ENCODE data around the gene KNTC1.
"Not testable (repeated sequence)": the region's sequence is repeated elsewhere in the genome, so short reads cannot be mapped to it uniquely, and the experiment has no call there.

Gene KNTC1

DNA sequence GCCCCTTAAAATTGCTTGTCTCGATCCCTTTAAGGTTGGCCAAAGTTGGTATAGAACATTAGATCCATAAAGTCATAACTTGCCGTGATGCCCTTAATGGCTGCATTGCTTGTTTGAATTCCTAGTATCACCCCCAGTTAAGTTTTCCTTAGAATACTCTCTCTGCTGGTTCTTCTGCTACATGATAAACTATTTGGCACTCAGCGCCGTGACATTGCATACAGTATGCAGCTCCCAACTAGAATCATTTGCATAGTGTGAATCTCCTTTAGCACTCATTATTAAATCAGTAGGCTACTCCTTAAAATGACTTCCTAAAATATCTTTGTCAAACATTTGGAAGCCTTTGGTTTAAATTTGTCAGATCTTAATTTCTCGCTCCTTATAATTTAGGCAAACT lies 42.2 kb downstream of the KNTC1 start:
- no peak for DNase-seq

- DNase-seq = not testable (repeated sequence)
Measured at GRCh38 chr12:122570006-122570405, 43.0 kb downstream of the KNTC1 start.

- DNase-seq = no peak
Measured at GRCh38 chr12:122571821-122572220, 44.8 kb downstream of the KNTC1 start.

DNA sequence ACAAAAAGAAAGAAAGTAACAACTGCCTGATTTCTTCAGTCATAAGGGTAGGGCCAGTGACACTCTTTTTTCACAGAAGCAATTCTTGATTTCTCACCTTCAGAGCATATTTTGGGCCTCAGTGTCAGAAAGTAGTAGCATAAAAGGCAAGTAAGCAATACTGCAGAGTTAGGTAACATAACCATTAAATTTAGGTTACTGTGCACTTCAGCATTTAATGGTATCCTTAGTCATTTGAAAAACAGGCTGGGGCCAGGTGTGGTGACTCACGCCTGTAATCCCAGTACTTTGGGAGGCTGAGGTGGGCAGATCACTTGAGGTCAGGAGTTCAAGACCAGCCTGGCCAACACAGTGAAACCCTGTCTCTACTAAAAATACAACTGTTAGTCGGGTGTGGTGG lies 56.2 kb downstream of the KNTC1 start:
- DNase-seq = not testable (repeated sequence)

- no peak for DNase-seq
Measured at GRCh38 chr12:122584177-122584863, 57.3 kb downstream of the KNTC1 start.

- no peak for DNase-seq
Measured at GRCh38 chr12:122590990-122591389, 63.9 kb downstream of the KNTC1 start.

DNA sequence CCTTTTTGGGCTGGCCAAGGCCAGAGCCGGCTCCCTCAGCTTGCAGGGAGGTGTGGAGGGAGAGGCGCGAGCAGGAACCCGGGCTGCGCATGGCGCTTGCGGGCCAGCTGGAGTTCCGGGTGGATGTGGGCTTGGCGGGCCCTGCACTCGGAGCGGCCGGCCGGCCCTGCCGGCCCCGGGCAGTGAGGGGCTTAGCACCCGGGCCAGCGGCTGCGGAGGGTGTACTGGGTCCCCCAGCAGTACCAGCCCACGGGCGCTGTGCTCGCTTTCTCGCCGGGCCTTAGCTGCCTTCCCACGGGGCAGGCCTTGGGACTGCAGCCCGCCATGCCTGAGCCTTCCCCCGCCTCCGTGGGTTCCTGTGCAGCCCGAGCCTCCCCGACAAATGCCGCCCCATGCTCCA lies 64.9 kb downstream of the KNTC1 start:
- DNase-seq = not testable (repeated sequence)

GRCh38 chr12:122592543-122592942 lies 65.5 kb downstream of the KNTC1 start:
- not testable (repeated sequence) for DNase-seq

DNA sequence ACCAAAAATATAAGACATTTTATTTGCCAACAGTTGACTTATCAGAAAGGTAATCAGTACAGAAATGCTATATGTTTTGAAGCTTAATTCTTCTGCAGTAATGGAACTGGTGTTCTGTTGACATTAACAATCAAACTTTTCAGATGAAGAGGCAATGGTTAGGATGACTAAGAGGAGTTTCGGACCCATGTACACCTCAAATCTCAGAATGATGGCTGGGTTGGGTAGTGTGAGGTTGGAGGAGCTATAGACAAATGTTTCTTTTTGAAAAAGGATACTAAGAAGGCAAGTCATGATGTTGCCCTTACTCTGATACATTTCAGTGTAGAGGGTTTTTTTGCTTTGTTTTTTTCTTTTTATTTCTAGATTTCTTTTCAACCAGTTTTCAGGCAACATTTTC lies 66.9 kb downstream of the KNTC1 start:
- DNase-seq = no peak

GRCh38 chr12:122596838-122597237 lies 69.8 kb downstream of the KNTC1 start:
- DNase-seq = no peak

DNA sequence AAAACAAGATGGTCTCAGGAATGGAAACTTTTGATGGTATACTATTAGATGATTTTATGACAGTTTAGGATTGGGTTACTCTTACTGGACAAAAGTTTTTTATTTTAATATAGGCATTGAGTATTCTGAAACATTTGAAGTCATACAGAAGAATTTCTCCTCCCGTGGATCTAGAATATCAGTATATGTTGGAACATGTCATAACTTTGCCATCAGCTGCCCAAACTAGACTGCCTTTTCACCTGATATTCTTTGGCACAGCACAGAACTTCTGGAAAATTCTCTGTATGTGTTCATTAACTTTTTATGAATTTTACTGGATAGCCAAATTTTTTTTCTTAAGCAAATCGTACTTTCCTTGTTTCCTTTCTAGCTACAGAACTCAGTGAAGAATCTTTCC lies 75.4 kb downstream of the KNTC1 start:
- no peak for DNase-seq

GRCh38 chr12:122604993-122605392 lies 77.9 kb downstream of the KNTC1 start:
- no peak for DNase-seq

DNA sequence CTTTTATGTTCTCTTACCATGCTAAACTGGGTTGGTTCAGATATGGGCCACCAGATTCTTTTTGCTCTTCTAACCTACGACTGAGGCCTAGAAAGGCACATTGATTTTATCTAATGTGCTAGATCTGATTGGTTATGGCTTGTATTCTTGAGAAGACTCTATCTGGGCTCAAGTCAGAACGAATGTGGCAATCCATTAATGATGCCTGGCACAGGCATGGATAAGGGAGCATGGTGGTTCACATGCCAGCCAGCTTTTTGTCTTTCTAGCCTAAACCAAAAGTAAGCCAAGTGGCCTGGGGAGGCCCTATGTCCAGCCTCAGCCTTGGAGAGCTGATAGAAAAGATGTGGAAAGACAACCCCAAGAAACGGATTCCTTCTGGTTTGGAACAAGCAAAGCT lies 82.7 kb downstream of the KNTC1 start:
- DNase-seq = no peak

DNA sequence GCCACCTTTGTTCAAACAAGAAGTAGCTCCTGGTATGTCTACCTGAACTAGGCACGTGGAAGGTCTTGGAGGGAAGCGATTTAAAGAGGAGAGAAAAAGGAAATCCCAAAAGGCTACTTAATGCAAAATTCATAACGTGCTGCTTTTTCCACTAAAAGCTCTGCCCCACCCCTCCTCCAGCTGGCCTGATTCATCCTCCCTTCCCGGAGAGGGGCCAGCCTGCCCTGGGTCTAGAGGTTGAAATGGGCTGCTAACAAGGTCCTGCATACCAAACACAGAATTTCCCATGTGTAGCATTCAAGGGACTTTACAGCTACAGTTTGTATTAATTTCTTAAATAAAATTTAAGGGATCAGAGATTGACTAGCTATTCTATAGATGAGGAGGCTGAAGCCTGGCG lies 83.2 kb downstream of the KNTC1 start:
- no peak for DNase-seq

DNA sequence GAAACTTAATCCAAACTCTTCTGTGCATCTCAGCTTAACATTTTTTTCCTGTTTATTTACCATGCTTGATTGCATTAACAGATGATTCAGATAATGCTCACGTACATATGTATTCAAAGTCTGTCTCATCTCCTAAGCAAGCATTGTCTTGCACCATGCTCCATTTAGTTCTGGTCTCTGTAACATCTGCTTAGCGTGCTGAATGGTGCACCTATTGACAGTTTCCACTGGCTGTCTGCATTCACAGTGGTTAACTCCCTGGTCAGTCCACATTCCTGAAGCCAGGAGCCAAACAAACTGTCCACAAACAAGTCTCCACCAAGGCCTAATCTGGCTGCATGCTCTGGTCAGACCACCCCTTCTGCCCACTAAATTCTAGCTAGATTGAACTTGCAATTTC lies 83.9 kb downstream of the KNTC1 start:
- no peak for DNase-seq

- DNase-seq = no peak
Measured at GRCh38 chr12:122614839-122615238, 87.8 kb downstream of the KNTC1 start.

DNA sequence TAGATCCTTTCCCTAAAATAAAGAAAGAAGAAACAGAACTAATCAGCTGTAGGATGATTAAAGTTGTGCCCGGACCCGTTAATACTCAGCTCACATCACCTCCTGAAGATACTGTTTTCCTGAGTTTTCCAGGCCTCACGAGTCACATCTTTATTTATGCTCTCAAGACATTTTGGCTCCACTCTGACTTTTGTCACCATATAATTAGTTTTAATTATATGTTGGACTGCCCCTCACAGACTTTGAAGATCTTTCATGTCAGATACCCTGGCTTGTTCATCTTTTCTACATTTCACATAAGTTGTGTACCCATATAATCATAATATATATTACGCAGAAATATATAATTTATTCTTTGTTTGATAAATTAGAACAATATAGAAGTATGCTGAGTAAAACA lies 88.7 kb downstream of the KNTC1 start:
- DNase-seq = no peak

DNA sequence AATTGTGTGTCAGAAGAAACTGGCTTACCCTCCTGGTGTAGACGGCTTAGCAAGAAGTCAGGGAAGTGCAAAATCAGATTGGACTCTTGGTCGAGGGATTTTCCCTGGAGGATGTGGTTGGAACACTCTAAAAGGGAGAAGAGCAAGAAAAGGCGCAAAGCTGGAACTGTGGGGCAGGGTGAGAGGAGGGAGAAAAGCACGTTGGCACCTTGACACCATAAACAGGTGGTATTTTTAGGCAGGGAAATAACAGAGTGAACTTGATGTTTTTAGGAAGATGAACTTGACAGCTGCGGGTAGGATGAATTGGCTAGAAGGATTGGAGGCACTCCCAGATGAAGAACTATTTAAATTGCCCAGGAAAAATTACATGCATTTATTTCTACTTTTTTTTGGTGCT lies 108.4 kb downstream of the KNTC1 start:
- DNase-seq = no peak

- no peak for DNase-seq
Measured at GRCh38 chr12:122643207-122643805, 116.3 kb downstream of the KNTC1 start.

DNA sequence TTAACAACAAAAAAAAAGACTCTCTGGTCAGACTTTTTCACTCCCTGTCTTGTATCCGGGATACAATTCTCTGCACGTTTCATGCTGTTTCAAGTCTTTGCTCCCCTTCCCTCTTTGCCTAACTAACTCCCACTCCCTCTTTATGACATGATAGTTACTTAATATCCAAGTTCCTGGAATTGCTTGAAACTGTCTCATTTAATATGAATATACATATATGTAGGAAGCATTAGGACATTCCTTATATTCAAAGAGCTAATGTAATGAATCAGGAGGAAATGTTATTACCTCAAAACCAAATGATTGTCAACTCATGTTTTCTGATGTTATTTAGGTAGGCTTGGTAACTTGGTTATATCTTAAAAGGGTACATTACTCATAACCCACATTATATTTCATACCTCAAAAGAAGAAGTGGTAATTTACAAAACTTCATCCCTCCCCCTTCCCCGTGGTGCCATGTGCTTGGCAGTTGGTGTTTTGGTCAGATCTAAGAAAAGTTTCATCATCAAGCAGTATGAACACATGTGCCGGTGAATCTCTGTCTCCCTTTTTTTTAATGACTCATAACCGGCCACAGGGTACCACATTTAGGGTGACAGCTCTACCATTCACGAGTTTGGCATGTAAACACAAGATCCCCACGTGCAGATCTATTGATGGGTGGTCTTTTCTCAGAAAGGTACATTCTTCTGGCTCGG lies 119.6 kb downstream of the KNTC1 start:
- no peak for DNase-seq

DNA sequence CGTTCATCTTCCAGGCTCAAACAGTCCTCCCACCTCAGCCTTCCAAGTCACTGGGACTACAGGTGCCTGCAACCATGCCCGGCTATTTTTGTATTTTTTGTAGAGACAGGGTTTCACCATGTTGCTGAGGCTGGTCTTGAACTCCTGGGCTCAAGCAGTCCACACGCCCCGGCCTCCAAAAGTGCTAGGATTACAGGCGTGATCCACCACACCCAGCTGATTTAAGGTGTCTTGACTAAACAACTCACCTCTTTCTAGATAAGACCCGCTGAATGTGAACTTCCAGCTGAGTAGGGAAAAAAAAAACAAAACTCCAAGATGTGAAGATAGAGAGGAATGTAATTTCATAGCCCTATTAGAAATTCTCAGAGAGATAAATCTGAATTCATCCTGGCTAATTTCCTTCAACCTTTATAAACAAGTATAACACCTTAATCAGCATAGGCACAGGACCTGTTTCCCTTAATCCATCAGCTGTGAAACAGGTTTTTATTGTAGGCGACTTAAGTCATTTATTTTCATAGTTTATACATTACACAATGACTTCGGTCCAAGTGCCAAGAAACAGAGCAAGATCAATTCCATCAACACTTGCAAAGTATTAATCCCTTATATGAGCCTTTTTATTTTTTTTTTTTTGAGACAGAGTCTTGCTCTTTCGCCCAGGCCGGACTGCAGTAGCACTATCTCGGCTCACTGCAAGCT lies 124.6 kb downstream of the KNTC1 start:
- DNase-seq = no peak

GRCh38 chr12:122653291-122653690 lies 126.2 kb downstream of the KNTC1 start:
- DNase-seq = not testable (repeated sequence)

- DNase-seq = no peak
Measured at GRCh38 chr12:122656298-122656697, 129.2 kb downstream of the KNTC1 start.

GRCh38 chr12:122659579-122659978 lies 132.5 kb downstream of the KNTC1 start:
- no peak for DNase-seq
